NCI-H526 treated with DMSO at 0.1 percent for 48 hours (cell line): Measurements from ENCODE around the gene ESAM.

Experiments
- DNase-seq: peaks from one replicate; lab custom pipeline; 2025; lab: John Stamatoyannopoulos, UW

ESAM gene

DNA sequence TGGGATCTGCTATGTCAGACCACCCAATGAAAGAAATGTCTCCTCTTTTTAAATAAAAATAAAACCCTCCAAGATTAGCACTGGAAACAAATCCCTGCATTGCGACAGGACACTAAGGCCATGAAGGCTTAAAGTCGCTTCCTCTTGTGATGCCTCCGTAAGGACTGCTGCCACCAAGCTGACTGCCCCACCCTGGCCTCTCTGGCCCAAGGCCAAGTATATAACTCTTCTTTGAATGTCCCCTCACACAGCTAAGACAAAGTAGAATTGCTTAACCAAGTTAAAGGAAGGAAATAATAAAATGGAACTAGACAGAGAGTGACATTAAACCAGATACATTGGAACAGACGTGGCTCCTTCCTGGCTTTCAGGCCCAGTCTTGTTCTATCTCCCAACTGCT lies 29.9 kb downstream of the ESAM start:
- no peak for DNase-seq

DNA sequence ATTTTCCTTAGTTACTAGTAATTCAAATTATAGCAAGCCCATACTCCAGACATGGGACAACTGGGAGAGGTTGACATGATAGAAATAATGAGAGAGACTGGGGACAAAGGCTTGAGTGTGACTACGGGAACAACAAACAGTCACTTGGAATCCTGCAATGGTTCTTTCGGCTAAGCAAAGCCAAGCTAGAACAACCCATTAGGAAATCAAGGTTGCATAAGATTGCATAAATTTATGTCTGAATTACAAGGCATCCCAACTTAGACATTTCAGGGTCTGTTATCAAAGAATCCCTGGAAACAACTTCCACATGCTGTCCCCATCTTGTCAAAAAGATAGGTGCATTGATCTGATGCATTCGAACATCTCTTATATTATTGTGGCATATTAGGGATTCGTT lies 32.5 kb downstream of the ESAM start:
- no peak for DNase-seq

DNA sequence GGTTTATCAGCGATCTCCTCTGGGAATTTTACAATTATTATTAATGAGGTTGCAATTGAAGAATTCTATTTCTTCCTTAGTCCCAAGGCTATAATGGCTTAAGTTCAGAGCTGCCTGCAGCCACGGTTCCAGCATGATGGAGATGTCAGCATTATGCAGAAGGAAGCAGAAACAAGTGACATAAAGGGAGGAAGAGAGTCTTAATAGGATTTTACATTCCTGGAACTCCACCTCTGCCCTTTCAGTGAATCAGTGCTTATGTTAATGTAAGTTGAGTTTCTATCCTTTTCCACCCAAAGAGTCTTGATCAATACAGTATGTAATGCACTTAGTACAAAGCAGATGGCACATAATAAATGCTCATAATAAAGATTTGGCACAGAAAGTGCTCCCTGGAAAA lies 34.0 kb downstream of the ESAM start:
- no peak for DNase-seq

DNA sequence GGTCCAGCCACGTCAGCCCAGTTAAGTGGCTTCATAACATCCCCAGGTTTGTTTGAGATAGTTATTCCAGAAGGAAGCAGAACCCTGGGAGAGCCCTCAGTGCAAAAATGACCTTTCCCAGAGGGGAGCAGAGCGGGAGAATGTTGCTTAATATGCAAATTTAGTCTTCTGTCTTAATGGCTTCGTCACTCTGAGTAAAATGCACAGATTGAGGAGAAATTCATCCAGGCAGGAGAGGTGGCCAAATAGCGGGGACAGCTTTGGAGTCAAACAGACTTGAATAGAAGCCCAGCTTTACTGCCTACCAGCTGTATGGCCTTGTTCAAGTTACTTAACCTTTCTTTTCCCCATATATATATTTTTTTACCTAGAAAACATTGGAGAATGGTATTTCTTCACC lies 34.6 kb downstream of the ESAM start:
- DNase-seq = no peak

DNA sequence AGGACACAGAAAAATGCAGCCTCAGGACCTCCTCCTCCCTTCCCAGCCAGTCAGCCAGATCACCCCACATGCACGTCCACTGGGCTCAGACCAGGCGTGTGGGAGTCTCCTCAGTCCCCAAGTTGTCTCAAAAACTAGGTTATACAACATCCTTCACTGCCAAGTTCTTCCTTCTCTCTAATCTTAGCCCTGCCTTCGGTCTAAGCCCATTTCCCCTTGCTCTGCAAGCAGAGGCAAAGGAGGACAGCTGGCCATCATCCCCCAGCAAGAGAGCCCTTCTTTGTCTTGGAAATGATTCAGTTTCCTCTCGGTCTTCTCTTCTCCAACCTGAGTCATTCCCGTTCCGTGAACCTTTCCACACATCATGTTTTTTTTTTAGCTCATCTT lies 36.4 kb downstream of the ESAM start:
- no peak for DNase-seq

DNA sequence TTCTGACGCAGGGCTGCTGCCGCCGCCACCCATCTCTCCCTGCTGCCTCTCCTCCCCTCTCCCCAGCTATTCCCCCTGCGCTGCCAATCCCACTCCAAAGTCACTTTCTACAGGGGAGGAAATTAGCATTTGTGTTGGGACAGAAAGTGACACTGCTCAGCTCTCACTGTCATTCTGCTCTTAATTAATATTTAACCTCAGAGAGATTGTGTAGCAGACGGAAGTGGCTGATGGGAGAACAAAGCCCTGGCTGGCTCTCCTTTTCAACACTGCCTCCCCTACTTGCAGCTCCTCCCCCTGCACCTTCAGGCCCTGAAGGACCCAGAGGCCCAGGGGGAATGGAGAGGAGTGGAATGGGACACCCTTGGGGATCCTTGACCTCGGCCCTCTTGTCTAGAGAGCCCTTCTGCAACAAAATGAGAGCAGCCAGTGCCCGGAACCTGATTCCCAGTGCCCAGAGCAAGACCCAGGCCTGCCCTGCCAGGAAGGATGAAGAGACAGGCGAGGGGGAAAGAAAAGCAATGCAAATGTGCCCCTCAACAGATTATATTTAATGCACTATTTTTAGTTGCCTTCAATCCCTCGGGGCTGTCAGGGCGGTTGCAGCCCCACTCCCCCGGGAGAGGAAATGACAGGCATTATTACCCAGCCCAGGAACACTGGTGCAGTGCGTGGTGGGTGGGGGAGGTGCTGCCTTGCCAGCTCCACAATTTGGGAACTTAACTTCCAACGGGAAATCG lies 36.9 kb downstream of the ESAM start:
- DNase-seq = peak; percentile 91

DNA sequence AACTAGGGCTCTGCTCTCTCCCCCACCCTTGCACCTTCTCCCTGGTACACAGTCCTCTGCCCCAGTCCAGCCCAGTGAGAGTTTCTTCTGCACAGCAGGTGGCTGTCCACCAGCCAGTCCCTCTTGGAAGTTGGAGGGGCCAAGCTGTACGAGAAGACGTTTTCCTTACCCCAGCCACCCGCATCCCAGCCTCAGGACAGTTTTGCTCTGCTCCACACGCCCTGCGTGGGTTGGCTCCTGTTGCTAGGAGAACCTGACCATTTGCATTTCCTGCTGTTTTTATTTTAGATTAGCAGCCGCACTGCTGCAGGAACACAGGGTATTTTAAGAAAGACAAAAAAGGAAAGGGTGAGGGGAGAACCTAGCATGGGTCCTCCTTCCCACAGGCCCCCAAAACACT lies 39.9 kb downstream of the ESAM start:
- DNase-seq = peak; percentile 38

DNA sequence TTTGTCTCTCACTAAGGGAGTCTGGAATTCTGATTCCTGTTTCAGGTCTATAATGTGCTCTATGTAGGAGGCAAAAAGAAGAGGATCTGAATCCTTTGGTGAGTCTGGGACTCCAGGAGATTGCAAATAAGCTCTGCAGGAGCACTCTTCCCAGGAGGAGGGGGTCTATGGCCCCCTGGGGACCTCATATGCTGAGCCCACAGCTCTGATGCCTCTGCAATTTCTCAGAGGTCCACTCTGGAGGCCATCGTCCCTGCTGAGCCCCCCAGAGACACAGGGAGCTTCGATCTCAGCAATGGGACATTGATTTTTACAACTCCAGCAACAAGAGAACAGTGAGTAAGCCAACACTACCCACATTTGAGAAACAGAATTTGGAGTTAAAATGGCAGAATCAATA lies 42.6 kb downstream of the ESAM start:
- no peak for DNase-seq

DNA sequence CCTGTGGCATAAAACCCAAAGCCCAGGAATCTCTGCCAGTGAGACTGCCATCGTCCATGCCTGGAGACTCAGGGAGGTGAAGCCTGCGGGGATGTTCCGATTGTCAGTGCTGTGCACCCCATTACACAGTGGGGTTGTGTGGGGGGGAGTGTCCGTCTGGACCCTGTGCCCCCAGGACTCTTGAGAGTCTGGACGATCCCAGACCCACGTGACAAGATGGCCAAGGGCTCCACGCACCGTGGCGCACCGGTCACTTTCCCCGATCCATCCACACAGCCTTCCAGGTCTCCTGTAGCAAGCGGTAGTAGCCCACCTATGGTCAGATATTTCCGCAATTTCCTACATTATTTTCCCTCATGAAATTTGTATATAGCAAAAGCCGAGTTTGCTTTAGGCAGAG lies 43.3 kb downstream of the ESAM start:
- DNase-seq = no peak

DNA sequence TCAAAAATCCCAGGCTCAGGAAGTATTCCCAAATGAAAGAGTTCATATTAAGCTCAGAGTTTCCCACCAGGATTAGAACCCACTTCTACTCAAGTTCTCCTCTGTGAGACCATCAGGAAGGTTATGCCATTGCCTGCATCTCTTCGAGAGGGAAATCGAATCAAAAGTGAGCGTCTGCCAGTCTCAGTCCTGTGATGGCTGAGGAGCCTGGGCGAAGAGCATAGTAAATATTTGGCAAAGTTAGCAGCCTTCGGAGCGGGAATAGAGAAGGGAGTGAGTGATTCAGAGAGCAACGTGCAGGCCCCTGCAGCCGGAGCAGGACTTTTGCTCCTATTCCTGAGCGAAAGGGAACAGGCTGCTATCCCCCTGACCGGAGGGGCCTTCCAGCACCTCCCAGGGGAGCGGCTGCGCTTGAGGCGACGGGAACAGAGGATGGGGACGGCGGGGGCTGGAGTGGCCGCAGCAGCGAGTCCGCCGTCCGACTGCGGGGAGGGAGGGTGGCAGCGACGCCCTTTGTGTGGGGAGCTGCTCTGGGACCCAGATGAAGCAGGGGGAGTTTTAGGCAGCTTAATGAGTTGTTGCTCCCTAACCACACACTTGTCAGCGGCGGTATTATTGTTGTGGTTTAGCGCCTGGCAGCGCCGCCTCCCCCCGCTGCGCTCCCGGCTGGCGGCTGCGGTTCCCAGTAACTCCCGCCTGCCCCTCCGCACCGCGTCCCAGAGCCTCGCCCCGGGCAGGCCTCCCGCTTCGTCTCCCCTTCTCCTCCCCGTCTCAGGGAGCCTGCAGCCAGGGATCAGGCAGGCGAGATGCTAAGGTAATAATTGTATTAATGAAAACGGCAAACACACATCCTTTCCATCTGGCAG lies 44.1 kb downstream of the ESAM start:
- DNase-seq = peak; percentile 76

DNA sequence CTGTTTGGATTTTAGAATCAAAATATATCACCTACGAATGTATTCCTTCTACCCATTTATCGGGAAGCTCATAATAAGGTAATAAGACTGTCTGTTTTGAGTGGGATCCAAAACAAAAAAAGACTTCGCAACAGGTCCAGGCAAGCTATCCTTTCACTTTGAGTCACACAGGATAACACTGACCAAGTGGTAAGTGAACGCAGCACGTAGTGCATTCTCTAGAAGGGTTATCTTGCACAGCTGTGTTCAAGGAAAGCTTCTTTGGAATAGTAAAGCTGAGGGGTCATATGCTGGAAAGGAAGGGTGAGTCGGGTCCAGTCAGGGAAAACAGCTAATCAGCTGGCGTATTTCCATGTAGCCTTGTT lies 44.7 kb downstream of the ESAM start:
- DNase-seq = no peak

DNA sequence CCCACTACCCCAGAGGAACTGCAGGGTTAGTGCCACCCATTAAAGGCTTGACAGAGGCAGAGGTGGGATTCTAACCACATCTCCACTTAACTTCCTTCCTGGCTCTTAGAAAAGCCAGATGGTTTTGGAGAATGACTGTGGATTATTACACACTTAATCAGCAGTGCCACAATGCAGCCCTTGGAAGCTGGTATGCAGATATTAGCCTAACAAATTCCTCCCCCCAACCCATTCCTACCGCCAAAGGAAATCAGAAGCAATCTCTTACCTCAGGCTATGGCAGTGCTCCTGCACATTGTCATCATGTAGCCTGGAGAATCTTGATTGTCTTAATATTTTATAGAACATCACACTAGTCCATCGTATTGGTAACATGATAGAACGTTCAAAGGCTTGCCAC lies 45.5 kb downstream of the ESAM start:
- no peak for DNase-seq

DNA sequence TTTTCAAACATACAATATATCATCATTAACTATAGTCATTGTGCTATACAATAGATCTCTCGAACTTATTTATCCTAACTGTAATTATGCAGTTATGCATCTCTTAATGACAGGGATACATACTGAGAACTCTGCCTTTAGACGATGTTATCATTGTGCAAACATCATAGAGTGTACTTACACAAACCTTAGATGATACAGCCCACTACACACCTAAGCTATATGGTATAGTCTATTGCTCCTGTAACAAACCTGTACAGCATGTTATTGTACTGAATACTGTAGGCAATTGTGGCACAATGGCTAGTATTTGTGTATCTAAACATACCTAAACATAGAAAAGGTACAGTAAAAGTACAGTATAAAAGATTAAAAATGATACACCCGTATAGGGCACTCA lies 49.7 kb downstream of the ESAM start:
- DNase-seq = no peak

DNA sequence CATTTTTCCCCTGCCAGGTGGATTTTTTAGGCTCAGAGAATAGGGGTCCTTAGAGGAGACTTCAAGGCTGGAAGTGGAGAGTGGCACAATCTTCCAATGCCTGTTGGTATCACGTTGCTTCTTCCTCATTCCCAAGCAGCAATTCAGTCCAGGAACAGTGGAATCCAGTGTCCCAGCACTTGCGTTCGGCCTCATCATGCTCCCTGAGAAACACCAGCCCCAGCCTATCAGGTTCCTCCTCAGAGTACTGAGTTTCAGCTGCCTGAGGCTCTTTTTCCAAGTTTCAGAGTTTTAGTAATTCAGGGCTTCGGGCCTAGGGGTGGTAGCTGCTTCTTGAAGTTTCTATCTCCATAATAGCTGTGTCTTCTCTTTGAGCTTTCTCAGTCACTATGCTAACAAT lies 54.3 kb downstream of the ESAM start:
- DNase-seq = no peak
